Measurements from ENCODE around the gene RAD50.
A peak's percentile ranks its signal among the peaks of the same experiment; 100 is the strongest.

RAD50 gene

DNA sequence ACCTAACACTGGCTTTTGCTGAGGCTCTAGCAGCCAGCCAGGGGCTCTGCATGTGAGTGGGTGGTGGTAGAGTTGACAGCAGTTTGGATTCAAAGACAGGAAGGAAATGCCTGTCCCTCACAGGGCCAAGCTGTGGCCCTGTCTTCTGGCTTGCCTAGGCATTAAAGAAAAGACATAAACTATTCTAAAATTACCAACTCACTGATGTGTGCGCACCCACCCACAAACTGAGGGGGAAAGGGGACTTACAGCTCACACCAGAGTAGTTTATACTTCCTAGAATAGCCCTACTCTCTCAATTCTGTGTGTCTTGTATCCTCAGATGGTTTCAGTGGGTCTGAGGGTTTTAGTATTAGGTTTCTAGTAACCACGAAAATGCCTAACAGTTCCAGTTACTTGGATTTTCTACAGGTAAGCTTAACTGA is 82.9 kb downstream of the RAD50 start:
- no peak for DNase-seq

DNA sequence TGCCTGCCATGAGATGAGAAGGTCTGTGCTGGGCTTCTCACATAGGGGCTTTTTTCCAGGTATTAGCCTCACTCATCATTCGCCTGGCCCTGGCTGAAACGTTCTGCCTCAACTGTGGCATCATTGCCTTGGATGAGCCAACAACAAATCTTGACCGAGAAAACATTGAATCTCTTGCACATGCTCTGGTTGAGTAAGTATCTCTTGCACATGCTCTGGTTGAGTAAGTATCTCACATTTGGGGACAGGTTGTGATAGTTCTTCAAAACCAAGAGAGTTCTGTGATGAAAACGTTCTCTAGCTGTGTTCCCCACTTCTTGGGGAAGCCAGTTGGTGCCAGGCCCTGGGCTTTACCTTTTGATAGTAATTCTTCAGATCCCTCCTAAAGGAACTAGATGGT is 83.8 kb downstream of the RAD50 start:
- no peak for DNase-seq

DNA sequence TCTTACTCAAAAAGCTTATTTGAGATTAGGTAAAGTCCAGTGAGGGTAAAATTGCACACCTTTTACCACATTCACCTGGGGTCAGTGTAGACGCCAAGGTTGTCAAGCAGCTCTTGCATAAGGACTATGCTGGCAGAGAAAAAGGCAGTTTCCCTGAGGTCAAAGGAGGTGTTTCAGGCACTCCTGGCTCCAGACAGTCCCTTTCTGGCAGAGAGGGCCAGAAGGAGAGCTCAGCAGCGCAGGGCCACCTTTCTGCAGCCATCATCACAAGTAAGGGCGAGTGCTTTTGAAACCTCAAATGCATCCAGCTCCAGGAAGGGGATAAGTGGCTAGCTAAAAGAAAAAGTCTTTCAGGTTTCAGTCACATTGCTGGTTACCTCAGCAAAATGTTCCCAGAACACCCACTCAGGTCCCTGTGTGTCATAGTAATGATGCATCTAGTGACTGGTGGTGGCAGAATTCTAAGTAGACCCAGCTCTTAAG is 84.5 kb downstream of the RAD50 start:
- no peak for DNase-seq

DNA sequence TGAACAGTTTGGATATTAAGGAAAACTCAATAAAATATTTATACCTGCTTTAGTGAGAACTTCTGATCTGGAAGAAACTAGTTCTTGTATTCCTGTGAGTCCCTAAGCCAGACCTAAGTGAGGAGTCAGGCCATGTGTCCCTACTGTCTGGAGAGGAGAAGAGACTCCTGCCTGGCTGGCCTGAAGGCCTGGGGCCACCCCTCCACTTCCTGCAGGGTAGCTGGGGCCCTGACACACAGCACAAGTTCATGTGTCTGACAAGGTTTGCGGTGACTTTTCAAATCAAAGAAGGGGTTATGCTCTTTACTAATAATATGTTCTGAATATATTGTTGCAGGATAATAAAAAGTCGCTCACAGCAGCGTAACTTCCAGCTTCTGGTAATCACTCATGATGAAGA is 85.1 kb downstream of the RAD50 start:
- no peak for DNase-seq

DNA sequence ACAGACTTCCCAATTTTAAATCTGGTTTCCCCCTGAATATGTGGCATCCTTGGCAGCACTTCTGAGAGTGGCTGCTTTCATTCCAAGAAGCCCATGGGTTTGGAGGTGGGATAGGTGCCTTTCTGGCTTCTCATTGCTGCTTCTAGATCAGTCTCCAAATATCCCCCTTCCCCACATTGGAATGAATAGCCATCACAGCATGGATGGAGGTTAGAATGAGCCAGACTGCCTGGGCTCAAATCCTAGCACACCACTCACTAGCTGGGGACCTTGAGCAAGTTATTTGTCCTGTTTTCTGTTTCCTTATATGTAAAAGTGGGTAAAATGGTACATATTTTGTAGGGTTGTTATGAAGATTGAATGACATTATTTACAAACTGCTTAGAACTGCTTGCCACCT is 87.4 kb downstream of the RAD50 start:
- DNase-seq, result no peak

DNA sequence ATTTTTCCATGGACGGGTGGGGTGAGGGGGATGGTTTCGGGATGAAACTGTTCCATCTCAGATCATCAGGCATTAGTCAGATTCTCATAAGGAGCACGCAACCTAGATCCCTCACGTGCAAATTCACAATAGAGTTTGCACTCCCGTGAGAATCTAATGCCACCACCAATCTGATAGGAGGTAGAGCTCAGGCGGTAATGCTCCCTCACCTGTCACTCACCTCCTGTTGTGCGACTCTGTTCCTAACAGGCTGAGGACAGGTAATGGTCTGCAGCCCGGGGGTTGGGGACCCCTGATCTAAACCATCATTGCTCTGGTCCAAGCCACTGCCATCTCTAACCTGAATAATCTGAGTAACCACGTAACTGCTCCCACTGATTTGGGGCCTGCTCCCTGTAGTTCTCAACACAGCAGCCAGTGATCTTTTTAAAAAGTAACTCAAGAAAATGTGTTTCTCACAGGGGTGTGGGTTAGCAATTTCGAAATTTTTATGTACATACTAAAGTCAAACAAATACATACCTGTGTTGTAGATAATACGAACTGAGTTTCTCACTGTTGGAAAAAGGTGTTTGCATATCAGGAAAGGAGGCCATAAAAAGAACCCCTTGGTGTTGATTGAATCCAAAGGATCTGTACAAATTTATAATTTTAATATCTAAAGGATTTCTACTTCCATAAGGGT is 89.9 kb downstream of the RAD50 start:
- no peak for DNase-seq

DNA sequence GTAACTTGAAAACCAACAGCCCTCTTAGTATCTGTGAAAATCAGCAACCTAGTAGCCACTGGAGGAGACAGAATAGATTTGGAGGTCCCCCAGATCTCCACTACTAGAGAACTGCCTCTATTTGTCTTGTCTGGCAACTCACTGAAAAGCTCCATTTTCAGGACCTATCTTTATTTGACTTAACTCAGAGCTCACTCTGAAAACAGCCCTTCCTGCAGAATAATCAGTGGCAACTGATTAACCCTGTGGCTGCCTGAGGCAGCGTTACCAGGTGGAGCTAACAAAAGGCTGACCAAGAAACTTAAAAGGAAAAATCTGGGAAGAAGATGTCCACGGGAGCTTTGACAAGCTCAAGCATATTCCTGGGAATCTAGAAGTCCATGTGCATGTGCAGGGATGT is 90.7 kb downstream of the RAD50 start:
- no peak for DNase-seq

DNA sequence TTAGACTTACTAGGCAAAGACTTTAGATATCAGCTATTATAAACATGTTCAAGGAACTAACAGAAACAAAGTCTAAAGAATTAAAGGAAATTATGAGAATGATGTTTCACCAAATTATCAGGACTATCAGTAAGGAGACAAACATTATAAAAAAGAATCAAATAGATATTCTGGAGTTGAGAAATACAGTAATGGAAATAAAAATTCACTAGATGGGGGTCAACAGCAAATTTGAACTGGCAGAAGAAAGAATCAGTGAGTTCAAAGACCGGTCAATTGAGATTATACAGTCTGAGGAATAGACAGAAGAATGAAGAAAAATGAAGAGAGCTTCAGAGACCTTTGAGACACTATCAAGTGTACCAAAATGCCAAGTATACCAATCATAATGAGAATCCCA is 91.6 kb downstream of the RAD50 start:
- no peak for DNase-seq

DNA sequence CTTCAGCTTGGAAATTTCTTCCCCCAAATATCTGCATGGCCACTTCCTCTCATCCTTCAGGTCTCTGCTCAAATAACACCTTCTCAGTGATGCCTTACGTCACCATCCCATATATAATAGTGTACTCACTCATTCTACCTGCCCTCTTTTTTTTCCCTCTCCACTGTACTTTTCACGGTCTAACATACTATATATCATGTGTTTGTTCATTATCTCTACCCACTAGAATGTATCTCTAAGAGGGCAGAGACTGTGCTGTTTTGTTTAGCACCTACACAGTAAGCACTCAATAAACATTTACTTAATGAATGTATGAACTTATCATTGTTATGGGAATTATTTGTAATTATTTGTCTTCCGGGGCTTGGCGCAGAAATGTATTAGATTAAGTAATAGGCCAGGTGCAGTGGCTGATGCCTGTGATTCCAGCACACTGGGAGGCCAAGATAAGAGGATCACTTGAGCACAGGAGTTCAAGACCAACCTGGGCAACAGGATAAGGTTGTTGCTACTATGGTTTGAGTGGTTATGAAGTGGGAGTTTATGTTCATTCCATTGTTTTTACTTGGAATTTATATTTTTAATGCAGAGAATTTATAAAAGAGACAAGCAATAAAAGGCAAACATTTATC is 95.2 kb downstream of the RAD50 start:
- peak; percentile 91 for DNase-seq

DNA sequence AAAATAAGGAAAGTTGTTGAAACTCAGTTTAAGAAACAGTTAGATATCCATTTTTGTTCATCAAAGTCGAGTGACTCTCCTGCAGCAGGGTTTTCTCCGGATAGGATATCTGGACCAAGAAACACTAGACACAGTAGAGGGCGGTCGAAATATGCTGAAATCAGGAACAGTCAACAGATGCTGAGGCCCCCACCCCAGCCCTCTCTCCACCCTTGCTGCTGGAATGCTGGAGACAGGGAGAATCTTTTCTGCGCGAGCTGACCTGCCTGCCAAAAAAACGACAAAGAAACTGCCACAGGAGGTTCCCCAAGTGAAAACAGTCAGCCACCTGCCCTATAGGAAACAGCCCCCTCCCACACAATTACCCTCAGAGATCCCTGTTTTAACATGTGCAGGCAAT is 96.9 kb downstream of the RAD50 start:
- no peak for DNase-seq

DNA sequence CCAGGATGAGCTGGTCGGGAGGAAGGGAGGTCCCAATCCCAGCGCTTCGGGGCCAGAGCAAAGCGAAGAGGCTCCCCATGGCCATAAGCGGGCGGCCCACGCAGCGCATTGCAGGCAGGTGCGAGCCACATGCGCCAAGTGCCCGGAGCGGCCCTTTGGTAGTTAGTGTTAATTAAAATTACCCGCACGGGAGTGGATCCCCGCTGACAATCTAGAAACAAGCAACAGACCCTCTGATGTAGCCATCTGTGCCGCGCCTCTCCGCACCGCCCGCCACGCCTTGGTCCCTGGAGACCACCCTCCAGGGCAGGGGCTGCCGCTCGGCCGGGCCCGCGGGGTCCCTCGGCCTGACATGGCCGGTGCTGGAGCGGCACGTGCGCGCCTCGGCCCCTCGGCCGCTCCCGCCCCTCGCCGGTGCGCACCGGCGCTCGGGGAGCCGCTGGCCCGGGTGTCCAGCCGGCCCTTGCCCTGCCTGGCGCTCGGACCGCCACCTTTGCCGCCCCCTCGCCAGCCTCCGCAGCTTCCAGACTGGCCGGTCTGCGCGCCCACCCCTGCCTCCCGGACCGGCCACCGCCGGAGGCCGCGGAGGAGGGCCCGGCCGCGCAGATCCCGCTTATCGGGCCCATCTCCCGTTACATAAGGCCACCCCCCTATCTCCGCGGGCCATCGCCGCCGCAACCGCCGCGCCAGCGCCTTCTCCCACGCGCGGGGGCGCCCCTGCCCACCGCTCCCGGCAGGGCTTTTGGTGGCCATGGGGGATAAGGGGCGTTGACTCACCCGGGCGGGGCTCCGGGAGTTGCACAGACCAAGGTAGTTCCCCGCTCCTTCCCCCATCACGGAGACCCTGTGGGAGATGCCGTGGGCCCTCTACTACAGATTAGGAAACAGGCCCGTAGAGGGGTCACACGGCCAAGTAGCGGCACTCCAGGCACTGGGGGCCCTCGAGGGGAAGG is 99.3 kb downstream of the RAD50 start:
- DNase-seq, result peak; percentile 41

DNA sequence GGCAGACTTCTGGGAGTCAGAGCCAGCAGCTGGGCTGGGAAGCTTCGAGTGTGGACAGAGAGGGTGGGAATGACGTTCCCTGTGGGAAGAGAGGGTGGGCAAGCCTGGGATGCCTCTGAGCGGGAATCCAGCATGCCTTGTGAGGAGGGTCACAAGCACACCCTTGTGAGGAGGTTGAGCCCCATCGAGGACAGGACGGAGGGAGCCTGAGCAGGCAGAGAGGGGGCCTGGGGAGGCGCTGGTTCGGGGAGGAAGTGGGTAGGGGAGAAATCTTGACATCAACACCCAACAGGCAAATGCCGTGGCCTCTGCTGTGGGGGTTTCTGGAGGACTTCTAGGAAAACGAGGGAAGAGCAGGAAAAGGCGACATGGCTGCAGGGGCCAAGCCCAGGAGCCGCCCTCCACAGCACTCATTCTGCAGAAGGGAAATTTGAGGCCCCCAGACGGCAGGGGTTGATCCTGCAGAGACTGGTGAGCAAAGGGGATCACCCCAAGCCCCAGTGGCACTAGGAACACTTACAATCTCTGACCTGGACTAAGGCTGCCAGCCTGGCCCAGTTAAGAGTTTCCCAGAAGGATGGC is 100.1 kb downstream of the RAD50 start:
- DNase-seq, result no peak

DNA sequence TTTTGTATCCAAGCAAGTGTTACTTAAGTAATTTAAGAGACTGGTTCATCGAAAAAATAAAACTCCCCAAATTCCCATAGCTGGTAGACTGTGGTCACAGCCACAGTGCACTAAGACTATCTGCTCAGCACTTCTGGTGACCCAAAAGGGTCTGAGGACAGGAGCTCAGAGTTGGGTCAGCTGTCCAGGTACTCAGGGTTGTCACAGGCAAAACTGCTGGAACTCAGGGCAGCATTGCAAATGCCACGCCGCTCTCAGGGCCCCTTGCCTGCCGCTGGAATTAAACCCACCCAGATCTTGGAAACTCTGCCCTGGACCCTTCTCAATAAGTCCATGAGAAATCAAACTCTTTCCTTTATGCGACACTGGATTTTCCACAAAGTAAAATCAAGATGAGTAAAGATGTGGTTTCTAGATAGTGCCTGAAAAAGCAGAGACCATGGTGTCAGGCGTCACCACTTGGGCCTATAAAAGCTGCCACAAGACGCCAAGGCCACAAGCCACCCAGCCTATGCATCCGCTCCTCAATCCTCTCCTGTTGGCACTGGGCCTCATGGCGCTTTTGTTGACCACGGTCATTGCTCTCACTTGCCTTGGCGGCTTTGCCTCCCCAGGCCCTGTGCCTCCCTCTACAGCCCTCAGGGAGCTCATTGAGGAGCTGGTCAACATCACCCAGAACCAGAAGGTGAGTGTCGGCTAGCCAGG is 101.1 kb downstream of the RAD50 start, which contains the start of gene IL13:
TSS of gene IL13 (plus strand) at position 498 of the 705 bp plus-strand sequence. CDS start at position 512, 14 bp downstream.
- no peak for DNase-seq

DNA sequence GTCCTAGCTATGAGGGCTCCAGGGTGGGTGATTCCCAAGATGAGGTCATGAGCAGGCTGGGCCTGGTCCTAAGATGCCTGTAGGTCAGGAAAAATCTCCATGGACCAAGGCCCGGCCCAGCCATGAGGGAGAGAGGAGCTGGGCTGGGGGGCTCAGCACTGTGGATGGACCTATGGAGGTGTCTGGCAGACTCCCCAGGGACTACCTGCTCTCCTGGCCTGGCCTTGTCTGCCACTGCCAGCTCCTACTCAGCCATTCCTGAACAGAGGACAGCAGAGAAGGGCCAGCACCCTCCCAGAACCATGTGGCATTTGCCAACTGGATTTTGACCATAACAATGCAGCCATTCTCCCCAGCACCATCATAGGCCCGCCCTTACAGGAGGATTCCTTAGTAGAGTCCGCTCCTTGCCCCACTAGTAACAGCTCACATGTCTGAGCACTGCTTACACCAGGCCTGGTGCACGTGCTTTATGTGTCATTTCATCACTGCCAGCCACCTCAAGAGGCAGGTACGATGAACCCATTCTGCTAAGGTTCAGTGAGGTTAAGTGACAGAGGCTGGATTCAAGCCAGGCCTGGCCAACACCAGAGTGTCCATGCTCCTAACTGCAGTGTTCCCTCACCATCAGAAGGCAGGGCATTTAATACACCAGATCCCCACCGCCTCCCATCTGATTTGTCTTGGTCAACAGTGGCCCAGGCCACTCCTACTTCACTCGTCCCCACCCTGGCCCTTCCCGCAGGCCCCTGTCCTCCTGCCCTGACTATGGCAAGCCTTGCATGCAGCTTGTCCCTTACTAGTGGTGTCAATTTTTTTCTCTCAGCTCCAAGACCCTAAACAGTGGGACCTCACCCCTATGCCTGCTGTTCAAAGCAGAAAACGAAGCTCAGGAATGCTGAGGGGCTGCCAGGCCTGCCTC is 101.9 kb downstream of the RAD50 start:
- no peak for DNase-seq

DNA sequence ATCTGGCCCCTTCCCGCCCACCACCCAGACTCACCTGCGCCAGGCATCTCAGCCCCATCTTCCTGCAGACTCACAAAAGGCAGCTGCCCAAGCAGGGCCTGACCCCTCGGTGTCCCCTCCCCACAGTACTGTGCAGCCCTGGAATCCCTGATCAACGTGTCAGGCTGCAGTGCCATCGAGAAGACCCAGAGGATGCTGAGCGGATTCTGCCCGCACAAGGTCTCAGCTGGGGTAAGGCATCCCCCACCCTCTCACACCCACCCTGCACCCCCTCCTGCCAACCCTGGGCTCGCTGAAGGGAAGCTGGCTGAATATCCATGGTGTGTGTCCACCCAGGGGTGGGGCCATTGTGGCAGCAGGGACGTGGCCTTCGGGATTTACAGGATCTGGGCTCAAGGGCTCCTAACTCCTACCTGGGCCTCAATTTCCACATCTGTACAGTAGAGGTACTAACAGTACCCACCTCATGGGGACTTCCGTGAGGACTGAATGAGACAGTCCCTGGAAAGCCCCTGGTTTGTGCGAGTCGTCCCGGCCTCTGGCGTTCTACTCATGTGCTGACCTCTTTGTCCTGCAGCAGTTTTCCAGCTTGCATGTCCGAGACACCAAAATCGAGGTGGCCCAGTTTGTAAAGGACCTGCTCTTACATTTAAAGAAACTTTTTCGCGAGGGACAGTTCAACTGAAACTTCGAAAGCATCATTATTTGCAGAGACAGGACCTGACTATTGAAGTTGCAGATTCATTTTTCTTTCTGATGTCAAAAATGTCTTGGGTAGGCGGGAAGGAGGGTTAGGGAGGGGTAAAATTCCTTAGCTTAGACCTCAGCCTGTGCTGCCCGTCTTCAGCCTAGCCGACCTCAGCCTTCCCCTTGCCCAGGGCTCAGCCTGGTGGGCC is 103.1 kb downstream of the RAD50 start:
- DNase-seq, result no peak

DNA sequence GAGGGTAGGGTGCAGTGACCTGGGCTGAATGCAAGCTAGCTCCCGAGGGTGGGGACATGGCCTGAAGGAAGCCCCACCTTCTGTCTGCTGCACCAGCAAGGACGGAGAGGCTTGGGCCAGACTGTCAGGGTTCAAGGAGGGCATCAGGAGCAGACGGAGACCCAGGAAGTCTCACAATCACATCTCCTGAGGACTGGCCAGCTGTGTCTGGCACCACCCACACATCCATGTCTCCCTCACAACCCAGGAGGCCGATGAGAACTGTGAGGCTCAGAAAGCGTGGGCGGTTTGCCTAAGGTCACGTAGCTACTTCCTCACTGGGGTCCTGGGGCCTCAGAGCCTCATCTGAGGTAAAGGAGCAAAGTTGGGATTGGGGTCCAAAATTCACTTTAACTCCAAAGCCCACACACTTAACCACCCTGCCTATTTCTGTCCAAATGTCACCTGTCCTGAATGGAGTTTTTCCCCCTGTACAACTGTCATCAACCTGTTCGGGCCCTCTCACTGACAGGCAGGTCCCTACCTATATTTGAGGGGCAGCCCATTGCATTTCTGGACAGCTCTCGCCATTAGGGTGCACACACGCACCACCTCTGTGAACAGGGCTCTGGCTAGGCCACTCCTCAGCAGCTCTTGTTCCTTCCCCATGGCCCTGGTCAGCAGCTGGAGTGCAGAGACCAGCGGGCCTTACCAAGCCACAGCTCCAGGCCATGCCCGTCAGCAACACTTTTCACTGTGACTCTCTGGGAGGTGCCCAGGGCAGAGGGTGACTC is 104.6 kb downstream of the RAD50 start:
- no peak for DNase-seq

DNA sequence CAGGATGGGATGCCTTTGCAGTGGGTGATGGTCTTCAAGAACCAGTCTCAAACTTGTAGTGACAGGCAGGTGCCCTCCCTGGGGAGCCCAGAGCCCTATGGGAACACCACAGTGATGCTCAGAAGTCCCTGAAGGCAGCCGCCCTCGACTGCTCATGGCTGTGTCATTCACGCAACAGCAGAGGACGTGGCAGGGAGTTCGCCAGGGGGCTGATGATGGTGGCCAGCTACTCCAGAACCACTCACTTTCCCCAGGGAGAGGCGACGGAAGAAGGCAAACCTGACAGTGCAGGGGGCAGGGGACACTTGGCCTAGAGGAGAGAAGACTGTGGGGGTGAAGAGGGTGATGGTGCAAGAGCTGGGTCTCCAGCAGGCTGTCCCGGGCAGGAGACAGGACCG is 105.2 kb downstream of the RAD50 start:
- no peak for DNase-seq

DNA sequence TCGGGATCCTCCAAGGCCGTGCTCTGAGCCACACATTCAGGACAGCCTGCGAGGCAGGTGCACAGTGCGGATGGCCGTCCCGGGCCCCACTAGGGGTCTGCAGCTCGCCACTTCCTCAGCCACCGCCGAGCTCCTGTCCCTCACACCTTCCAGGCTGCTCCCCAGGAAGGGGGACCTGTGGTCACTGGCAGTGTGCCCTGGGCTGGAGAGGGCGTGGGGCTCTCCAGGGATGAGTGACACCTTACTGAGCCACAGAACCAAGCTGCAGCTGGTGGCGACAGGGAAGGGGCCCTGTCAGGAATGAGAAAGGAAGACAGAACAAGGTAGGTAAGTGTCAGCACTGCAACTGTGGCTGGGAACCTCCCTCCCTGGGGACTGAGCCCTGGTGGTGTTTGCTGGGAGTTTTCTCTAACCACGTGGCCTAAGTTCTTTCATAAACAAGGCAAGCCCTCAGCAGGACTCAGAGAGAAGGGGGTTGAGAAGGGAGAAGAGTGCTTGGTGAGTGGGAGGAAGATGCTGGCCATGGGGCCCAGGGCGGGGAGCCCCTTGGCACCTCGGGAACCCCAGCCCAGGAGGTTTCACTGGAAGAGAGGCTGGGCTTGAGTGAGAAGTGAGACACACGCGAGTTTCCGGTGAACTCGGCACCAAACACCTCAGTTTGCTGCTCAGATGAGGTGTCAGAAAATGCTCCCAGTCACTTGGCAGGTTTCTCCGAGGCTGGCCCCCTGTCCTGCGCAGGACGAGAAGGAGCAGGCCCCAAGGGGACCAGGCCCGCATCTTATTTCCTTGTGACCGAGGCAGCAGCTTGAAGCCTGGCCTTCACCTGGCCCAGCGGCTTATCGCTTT is 106.4 kb downstream of the RAD50 start:
- DNase-seq, result peak; percentile 60

Measured in hematopoietic multipotent progenitor cell treated with erythropoietin and hydrocortisone succinate and interleukin-3 and kit ligand, for 8 days (in vitro differentiated cells).